GM21737 (cell line): ENCODE measurements around the gene TTC28.
"Not testable (repeated sequence)": the region's sequence is repeated elsewhere in the genome, so short reads cannot be mapped to it uniquely, and the experiment has no call there.

Experiments
- ATAC-seq: cut with Tn5 transposase; IDR thresholded peaks from one replicate; pipeline ENCODE4 v1.9.1; 2021; ENCODE audit warnings: mild to moderate bottlenecking, moderate library complexity; ENCODE audit not compliant: unreplicated experiment

The TTC28 gene

DNA sequence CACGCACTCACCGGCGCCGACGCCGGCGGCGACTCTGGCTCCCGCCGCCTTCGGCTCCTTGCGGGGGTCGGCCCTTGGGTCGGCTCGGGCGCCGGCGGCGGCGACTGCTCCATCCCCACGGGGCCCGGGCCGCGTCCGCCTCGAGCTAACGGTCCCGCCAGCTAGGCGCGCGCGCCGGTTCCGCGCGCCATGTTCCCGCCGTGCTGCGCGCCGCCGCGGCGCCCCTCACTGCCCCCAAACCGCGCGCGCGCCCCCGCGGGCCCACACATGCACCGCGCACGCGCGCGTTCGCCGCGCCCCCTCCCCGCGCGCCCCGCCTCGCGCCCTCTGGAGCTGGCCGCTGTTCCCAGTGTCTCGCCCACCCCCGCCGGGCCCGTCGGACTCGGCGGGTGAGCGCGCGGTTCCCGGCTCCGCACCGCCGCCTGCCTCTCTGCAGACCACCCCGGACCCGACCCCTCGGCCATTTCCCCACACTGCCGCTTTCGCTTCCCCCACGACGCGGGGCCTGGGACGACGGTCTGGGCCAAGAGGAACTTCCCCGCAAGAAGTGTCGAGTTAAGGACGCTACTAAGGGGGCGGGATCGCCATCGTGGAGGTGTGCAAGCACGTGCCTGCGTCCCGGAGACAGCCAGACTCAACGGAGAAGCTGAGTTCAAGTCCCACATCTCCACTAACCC lies at the start of gene TTC28:
Gene TTC28, minus strand, starts transcription at position 230 of the 677 bp plus-strand sequence. Its CDS starts 117 bp downstream, at position 113.
- ATAC-seq: not testable (repeated sequence)

DNA sequence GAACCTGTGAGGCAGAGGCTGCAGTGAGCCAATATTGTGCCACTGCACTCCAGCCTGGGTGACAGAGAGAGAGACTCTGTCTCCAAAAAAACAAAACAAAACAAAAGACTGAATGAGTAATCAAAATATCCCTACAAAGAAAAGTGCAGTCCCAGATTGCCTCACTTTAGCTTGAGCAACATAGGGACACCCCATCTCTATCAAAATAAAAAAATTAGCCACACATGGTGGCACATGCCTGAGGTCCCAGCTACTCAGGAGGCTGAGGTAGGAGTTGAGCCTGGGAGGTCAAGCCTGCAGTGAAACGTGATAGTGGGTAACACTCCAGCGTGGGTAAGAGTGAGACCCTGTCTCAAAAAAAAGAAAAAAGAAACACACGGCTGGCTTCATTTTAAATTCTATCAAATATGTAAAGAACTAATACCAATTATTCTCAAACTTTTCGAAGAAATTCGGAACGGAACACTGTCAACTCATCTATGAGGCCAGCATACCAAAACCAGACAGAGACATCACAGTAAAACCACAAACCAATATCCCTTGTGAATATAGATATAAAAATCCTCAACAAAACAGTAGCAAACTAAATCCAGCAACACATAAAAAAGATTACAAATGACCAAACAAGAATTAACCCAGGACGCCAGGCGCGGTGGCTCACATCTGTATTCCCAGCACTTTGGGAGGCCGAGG lies 49.1 kb upstream of the TTC28 start:
- ATAC-seq: no peak

DNA sequence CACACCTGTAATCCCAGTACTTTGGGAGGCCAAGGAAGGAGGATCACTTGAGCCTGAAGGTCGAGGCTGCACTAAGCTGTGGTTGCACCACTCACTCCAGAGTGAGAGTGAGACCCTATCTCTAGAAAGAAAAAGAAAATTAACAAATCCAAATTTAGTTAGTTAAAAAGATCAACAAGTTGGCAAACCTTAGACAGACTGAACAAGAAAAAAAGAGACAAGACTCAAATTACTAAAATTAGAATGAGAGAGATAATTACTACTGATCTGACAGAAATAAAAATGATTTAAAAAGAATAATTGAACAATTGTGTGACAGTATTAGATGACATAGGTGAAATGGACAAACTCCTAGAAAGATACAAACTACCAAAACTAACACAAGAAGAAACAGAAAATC lies 48.4 kb upstream of the TTC28 start:
- ATAC-seq: no peak

DNA sequence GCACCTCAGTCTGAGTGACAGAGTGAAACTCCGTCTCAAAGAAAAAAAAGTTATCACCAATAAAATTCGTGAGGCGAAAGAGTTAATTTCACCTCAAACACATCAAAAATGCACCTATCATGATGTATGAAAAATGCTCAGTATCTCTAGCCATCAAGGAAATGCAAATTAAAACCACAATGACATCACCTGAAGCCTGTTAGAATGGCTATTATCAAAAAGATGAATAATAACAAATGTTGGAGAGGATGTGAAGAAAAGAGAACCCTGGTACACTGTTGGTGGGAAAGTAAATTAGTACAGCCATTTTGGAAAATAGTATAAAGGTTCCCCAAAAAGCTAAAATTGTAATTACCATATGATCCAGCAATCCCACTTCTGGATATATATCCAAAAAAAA lies 38.4 kb upstream of the TTC28 start:
- ATAC-seq: no peak

DNA sequence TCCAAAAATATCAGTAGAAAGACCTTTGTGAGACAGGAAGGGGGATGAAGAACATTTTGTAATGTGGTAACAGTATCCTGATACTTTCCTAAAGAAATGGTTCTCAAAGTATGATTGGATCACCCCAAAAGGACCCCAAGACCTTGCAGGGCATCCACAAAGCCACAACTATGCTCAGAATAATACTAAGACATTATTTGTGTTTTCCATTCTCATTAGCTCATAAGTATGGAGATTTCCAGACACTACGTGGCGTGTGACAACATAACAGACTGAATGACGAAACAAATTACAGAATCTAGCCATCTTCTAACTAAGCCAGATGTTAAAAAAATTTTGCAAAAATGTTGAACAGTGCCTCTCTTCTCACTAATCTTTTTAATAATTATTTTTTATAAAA lies 37.0 kb upstream of the TTC28 start:
- ATAC-seq: no peak

DNA sequence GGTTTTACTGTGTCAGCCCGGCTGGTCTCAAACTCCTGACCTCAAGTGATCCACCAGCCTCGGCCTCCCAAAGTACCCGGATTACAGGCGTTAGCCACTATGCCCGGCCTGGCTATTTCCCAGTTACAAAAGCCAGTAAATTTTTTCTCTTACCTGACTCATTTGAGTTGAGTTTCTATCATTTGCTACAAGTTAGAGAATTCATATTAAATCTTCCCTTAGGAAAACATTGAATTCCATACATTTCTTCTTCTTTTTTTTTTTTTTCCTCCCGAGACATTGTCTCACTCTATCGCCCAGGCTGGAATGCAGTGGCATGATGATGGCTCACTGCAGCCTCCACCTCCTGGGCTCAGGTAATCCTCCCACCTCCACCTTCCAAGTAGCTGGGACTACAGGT lies 36.0 kb upstream of the TTC28 start:
- no peak for ATAC-seq

DNA sequence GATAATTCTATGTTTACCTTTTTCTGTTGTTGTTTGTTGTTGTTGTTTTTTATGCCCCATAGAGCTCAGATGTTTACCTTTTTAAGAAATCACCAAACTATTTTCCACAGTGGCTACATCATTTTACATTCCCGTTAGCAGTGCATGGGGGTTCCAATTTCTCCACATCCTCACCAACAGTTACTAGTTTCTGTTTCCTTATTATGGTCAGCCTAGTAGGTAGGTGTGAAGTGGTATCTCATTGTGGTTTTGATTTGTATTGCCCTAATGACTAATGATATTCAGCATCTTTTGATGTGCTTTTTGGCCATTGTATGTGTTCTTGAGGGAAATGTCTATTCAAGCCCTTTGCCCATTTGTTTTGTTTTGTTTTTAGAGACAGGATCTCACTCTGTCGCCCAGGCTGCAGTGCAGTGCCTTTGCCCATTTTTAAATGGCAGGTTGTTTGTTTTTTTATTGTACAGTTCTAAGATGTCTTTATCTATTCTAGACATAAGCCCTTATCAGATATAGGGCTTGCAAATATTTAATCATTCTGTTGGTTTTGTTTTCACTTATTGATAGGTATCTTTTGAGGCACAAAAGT lies 34.5 kb upstream of the TTC28 start:
- no peak for ATAC-seq

DNA sequence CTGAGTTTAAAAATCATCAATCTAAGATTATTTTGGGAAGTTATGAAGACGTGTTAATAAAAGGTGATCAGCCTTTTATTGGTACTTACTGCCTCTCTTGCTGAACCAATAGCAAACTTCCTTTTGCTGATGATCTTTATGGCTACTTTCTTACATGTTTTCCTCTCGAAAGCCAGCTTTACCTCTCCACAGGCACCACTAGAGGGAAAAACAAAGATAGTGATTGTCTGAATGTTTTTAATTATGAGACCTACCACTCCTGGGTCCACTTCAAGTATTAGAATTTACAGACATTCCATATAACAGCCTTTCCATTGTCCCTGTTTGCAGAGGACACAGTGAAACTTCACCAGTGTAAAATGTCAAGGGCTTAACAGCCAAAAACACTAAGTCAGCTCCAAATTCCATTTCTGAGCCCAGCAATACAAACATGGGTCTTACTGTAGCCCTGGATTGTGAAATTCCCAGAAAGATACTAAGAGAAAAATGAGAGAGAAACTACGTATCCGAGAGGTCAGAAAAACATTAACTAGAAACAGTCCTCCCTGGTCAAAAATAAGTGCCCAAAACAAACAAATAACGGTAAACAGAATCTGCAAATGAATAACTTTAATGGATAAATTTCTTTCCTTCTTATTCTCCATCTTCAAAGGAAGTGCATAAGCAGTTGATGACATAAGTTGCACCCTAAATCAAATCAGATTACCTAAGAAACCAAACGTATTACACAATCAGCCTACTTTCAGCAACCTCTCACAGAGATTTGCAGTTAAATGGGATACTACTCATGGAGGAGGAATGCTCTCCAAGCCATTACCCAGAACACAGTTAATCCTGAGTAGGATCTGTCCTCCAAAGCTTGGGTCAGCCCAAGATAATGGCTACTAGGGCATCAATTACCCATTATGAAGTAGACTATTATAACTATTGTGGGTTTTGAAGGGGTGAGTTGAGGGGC lies 32.5 kb upstream of the TTC28 start:
- no peak for ATAC-seq

DNA sequence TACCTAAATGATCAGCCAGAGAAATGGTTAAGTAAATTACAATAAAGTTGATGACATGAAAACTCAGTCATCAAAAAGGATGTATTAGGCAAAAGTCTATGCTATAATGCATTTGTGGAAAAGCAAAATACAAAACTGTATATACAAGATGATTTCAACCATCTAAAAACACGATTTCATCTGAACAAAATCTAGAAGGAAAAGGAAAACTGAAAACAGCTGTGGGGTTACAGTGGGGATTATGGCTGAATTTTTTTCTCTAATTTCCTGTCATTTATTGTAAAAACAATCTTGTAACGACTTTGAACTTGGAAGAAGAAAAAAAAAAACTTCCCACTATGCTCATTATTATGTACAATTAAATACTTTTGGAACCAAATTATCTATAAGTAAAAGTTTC lies 31.7 kb upstream of the TTC28 start:
- no peak for ATAC-seq

DNA sequence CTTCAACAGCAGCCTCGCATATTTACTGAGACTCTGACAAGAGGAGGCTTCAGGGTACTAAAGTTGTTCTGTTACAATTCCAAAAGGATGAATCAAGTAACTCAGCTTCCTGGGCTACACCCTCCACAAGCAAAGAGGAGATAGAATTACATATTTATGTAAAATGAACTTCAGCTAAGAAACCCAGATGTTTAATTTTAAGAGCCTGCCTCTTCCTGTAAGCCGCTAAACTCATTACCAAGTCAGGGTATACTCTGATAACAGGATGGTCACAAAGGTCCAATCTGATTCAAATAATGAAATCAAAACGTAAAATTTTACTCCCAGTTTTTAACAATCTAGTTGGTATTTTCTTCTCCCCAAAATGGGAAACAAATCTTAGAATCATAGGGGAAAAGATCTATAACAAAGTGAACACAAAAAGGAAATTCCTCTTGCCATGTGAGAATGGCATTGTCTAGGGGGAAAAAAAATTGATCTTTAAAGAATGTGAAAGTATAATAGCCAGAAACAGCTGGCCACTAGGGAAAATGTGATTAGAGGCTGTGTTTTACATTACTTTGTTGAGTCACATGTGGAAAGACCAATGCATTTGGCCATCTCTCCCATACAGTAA lies 31.0 kb upstream of the TTC28 start:
- ATAC-seq: no peak

DNA sequence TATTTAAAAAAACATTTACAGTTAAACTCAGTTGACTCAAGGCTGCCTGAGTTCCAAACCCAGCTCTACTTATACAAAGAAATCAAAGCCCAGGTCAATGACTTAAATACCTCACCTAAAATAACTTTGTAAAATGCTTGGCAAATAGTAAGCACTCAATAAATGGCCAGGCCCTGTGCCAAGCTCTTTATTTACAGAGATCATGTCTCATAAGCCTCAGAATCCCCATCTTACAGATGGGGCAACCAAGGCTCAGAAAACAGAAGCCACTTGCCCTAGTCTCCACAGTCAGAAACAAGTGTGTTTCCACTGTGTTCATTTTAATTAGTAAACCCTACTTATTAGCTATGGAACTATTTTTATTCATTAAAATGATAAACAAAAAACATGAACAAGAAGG lies 30.5 kb upstream of the TTC28 start:
- no peak for ATAC-seq

DNA sequence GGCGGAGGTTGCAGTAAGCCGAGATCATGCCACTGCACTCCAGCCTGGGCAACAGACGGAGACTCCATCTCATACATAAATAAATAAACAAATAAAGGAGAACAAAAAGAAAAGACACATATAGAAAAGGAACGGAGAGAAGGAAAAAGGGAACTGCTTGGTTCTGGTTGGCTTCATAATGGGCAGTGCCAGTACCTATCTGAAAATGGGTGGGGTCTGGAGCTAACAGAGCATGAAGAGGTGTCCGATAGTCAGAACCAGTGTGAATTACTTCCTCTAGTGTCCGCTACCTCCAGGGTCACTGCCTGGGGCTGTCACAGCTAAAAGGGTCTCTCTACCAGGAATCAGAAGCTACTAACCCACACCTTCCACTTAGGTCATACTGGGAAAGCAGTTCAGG lies 27.2 kb upstream of the TTC28 start:
- ATAC-seq: no peak

DNA sequence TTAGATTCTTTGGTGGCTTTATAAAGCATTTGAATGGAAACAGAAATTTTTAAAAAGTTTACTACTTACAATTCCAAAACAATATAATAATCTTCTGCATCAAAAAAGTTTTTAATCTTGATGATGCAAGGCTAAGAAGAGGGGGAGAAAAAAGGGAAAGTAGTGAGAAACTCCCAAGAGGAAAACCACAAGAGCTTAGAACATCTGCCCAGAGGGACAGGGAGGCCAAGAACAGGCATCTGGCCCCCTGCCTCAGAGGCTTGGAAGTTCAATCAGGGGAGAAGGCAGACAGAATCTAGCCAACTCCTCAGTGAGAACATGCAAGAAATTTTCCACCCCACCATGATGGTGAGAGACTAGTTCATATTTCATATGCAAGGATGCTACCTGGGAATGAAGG lies 23.8 kb upstream of the TTC28 start:
- ATAC-seq: no peak

DNA sequence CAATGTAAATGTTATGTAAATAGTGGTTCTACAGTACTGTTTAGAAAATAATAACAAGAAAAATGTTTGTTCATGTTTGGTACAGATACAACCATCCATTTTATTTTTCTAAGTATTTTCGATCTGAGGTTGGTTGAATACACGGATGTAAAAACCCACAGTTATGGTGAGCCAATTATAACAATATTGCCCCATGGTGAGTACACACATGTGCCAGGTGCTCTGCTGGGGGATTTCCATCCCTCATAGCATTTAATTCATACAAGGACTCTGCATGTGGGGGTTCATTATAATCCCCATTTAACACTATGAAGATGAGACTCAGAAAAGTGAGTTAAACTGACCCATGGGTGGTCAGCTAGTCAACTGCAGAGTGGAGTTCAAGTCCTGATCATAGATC lies 23.3 kb upstream of the TTC28 start:
- no peak for ATAC-seq

DNA sequence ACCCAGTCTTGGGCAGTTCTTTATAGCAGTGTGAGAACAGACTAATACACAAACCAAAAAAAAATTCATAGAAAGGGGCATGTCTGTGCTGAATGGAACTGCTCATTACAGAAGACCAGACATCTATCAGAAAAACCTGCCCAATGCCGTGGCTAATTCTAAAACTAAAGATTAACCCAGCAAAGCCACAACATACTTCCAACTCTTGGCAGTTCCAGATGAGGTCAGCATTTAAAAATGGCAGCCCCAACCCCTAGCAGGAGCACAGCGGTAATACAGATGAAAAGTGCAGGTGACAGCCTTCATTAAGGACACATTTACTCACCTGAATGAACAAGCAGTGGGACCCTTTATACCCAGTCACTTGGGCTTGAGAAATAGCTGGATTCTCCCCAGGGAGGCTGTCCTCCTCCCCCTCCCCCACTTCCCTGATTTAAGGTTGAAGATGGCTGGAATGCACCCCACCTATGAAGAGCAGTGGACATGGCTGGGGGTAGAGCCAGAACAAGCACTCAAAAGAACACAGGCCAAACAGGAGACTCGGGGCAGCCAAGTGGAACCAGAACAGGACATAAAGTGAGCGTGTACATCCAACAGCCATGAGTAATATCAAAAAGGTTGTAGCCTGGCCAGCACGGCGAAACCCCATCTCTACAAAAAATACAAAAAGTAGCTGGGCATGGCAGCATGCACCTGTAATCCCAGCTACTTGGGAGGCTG lies 13.6 kb upstream of the TTC28 start:
- ATAC-seq: not testable (repeated sequence)

DNA sequence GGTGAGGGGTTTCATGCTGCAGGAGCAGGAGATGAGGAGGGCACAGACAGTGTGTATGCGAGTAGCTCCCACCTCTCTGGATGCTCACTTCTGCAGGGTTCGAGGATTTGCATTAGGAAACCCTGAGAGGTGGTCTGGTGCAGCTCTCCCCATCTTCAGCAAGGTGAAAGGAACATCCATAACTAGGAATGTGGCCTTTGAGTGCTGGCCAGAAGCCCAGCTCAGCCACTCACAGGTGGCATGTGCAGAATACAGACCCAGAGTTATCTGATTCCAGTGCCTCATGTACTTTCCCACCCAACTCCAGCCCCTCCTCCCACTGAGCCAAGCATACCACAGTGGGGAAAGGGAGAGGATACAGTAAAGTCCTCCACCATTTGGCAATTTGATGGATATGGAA lies 10.2 kb upstream of the TTC28 start:
- ATAC-seq: not testable (repeated sequence)

DNA sequence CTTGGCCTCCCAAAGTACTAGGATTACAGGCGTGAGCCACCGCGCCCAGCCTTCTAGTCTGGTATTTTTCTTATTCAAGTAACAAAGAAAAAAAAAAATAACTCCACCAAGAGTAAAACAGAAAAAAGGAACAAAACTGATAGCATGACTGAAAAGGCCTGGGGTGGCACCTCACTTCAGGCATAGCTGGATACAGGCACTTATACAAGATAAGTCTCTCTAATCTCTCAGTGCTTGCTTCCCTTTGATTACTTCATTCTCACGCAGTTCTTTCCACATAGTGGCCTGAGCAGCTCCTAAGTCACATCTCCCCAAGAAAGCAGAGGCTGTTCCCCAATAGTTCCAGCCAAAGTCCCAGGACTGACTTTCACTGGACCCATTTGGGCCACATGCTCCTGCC lies 3.3 kb upstream of the TTC28 start:
- ATAC-seq: not testable (repeated sequence)

DNA sequence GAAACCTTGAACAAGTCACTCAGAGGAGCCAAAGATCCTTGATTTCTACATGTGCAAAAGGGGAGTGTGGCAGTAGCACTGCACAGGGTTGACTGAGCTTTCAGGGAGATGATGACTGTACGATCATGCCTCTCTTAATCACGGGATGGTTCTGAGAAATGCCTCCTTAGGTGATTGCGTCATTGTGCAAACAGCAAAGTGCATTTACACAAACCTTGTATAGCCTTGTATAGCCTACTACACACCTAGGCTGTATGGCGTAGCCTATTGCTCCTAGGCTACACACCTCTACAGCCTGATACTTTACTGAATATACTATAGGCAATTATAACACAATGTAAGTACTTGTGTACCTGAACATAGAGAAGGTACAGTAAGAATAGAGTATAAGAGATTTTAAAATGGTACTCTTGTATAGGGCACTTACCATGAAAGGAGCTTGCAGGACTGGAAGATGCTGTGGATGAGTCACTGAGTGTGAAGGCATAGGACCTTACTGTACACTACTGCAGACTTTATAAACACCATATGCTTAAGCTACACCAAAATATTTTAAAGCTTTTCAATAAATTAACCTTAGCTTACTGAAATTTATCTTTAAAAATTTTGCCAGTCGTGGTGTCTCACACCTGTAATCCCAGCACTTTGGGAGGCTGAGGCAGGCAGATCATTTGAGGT lies 1.3 kb upstream of the TTC28 start:
- ATAC-seq: not testable (repeated sequence)

DNA sequence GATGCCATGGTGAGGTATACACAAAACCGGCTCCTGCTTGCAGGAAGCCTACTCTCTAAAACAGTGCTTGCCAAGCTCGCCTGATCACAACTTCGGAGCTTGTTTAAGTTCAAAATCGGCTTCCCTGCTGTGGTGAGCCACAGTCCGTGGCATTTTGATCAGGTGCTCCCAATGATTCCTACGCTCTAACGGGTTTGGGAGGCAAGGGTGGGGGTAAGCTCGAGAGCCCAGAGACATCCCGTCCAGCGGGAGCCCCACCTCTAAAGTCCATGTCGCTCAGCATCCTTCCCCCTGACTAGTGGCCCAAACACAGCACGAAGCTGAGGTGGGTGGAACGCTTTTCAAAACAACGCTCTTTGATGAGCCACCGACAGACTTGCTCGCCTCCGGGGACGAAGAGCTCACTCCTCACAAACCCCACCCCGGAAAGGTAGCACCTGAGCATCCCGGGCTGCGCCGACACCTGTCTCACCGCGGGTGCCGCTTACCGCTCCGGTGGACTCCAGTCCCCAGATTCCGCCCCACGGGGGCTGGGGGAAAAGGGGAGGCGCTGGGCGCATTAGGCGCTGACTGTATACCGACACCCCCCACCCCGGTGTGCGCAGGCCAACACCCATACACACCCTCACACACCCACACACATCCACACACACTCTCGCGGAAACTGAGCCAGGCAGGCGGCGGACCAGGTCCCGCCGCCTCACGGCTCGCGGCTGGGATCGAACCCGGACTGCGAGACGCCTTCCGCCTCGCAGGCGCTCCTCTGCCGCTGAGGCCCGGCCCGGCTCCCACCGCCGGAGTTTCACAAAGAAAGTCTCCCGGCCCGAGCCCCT lies 646 bp downstream of the TTC28 start:
- not testable (repeated sequence) for ATAC-seq
